ENCODE results near the gene PLEK2. TPM values are rescaled to one million over a fixed set of nuclear protein-coding genes. Genes with fewer than 3 reads are reported as not detected.
"Not testable (repeated sequence)": the region's sequence is repeated elsewhere in the genome, so short reads cannot be mapped to it uniquely, and the experiment has no call there.

PLEK2 gene
- polyA plus RNA-seq, 6 donors from 2014 or later: 1.4 TPM; not detected in 5

DNA sequence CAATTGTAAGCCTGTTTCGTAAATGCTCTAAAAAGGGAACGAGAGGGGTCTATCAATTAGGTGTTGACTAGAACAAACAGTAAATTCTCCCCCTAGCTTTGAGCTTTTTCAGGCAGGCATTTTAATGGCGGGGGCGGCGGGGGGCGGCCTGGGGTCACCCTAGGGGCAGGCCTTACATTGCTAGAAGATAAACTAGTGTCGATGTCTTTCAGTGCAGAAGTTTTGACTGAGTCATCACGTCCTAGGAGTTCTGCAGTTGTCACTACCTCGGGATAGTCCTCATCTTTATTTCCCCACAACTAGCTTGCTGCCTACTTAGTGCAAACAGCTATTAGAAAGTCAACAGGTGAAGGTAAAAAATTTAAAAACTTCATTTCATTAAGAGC lies 54.0 kb downstream of the PLEK2 start:
- H3K36me3 Mint-ChIP-seq: no peaks in the 10 kb centered on the region
- H3K27ac Mint-ChIP-seq: peak overlapping the region in 5 of 6 donors; percentile 22 to 95 (median 63)
- ATAC-seq (ENCODE audit: low read depth in 2 of 2) (no peak), DNase-seq (no peak)
- no peaks in the 10 kb centered on the region for H3K27me3 Mint-ChIP-seq
- H3K4me1 Mint-ChIP-seq: peaks cover 19 to 39% (median 33%) of the 10 kb centered on the region in 3 donors
- H3K9me3 Mint-ChIP-seq: no peaks in the 10 kb centered on the region
- H3K4me3 Mint-ChIP-seq: peak overlapping the region in 6 of 8 donors; percentile 71 to 99 (median 95)

DNA sequence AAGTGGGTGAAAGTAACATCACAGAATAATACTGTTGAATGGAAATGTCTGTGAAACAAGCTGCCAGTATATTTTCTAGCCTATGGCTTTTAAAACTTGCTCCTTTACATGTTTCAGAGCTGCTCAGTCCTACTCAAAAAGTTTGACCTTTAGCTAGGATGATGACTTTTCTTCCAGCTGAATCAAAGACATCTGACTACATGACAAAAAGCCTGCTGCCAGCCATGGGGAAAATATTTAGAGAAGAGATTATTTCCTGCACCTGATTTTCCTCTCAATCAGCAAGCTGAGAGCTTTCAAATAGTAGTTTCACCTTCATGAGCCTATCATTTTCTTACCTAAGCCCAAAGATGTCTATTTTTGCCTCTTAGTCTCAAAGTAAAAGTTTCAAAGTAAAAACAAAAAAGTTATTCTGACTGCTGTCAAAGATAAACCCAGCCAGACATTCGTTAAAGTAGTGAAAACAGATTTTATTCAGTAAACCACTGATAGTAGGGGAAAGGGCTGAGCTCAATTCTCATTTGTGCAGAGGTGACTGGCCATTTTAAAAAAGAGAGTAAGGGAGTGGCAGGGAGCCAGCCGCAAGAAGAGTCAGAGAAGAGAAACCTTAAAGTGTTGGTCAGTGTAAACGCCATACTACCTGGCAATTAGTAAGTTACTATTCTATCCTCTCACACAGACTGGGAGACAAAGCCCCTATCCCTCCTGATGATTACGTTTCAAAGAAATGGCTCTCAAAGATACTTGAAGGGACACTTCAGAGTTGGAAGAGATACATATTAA lies 54.6 kb downstream of the PLEK2 start:
- no peak for DNase-seq
- Mint-ChIP-seq H3K27ac (peak overlapping the region in 4 of 6 donors; percentile 23 to 95 (median 63)), H3K9me3 (no peaks in the 10 kb centered on the region), H3K27me3 (no peaks in the 10 kb centered on the region), H3K4me1 (peaks cover 13 to 39% (median 32%) of the 10 kb centered on the region in 3 donors), H3K36me3 (no peaks in the 10 kb centered on the region), H3K4me3 (peak overlapping the region in 6 of 8 donors; percentile 1 to 99 (median 90))
- ATAC-seq (ENCODE audit: low read depth in 2 of 2): no peak

DNA sequence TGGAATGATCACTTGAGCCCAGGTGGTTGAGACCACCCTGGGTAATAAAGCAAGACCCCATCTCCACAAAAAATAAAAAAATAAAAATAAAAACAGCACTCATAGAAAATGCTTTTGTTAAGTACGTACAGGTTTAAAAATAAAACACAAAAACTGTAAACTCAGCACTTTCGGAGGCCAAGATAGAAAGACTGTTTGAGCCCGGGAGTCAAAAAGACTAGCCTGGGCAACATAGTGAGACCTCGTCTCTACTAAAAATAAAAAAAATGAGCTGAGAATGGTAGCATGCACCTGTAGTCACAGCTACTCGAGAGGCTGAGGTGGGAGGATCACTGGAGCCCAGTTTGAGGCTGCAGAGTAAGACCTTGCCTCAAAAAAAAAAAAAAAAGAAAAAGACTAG lies 59.9 kb downstream of the PLEK2 start:
- Mint-ChIP-seq H3K36me3 (peaks cover 7 to 10% of the 10 kb centered on the region in 2 donors), H3K4me1 (peaks cover 0 to 4% (median 0%) of the 10 kb centered on the region in 3 donors), H3K27me3 (no peaks in the 10 kb centered on the region), H3K9me3 (no peaks in the 10 kb centered on the region), H3K4me3 (peak overlapping the region in 1 of 8 donors; percentile 12), H3K27ac (no peak overlapping the region)
- no peak for DNase-seq
- no peak for ATAC-seq (ENCODE audit: low read depth in 2 of 2)

DNA sequence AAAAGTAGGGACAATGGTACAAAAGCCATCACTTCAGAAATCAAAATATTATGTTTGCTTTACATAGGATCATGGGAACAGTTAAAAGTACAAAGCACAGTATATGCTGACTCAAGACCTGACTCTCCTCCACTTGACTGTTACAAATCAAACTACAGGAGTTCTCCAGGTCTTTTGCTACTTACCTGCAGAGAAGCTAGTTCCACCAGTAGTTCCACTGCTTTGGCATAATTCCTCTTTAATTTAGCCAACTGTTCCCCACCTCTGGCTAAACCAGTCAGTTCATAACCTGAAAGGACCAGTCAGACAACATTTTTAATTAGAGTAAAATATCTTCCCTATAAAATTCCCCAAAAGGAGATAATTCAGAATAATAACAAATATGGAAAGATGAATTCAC lies 66.4 kb downstream of the PLEK2 start:
- H3K36me3 Mint-ChIP-seq: peaks cover 7 to 22% of the 10 kb centered on the region in 2 donors
- no peaks in the 10 kb centered on the region for H3K9me3 Mint-ChIP-seq
- no peaks in the 10 kb centered on the region for H3K27me3 Mint-ChIP-seq
- ATAC-seq (ENCODE audit: low read depth in 2 of 2) (no peak), DNase-seq (no peak)
- no peak overlapping the region for H3K27ac Mint-ChIP-seq
- no peak overlapping the region for H3K4me3 Mint-ChIP-seq
- H3K4me1 Mint-ChIP-seq: no peaks in the 10 kb centered on the region

DNA sequence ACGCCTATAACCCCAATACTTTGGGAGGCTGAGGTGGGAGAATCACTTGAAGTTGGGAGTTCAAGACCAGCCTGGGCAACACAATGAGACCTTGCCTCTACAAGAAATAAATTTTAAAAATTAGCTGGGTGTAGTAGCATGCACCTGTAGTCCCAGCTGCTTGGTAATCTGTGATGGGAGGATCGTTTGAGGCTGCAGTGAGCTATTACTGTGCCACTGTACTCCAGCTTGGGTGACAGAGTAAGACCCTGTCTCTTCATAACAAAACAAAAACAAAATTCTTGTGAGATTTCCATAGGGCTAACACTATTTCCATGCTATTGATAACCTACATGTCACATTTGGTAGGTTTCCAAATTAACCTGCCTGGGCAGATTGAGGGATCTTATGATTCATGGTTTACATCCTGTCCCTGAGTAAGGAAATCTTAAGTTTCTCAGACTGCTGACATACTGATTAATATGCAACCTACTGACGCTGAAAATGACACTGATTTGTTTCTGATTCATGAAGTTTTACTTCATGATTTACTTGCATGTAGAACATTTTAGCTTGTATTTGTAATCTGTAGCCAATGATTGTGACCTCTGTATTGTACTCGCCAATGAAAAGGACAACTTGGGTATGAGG lies 68.2 kb downstream of the PLEK2 start:
- no peak for DNase-seq
- H3K27ac Mint-ChIP-seq: no peak overlapping the region
- no peaks in the 10 kb centered on the region for H3K27me3 Mint-ChIP-seq
- no peaks in the 10 kb centered on the region for H3K9me3 Mint-ChIP-seq
- no peak for ATAC-seq (ENCODE audit: low read depth in 2 of 2)
- H3K4me3 Mint-ChIP-seq: no peak overlapping the region
- no peaks in the 10 kb centered on the region for H3K4me1 Mint-ChIP-seq
- H3K36me3 Mint-ChIP-seq: peaks cover 0 to 18% of the 10 kb centered on the region in 2 donors

DNA sequence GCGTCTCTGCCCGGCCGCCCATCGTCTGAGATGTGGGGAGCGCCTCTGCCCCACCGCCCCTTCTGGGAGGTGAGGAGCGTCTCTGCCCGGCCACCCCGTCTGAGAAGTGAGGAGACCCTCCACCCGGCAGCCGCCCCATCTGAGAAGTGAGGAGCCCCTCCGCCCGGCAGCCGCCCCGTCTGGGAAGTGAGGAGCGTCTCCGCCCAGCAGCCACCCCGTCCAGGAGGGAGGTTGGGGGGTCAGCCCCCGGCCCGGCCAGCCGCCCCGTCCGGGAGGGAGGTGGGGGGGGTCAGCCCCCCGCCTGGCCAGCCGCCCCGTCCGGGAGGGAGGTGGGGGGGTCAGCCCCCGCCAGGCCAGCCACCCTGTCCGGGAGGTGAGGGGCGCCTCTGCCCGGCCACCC lies 70.7 kb downstream of the PLEK2 start:
- not testable (repeated sequence) for DNase-seq; ATAC-seq (ENCODE audit: low read depth in 2 of 2); H3K4me1 Mint-ChIP-seq; H3K4me3 Mint-ChIP-seq; H3K27ac Mint-ChIP-seq; H3K9me3 Mint-ChIP-seq; H3K27me3 Mint-ChIP-seq
- H3K36me3 Mint-ChIP-seq: peaks cover 0 to 22% of the 10 kb centered on the region in 2 donors

Other genes with a start within 250 kb of the PLEK2 start
- under 1 TPM in 1 of 6 donors, not detected in 5; 0.20 TPM for gene GARIN2, start 222.7 kb downstream of the PLEK2 start, polyA plus RNA-seq (ENCODE audit: low read depth in 6 of 6)
- gene PALS1, start 170.7 kb downstream of the PLEK2 start, polyA plus RNA-seq (ENCODE audit: low read depth in 6 of 6): 1 to 10 TPM; 2.3 to 3.8 (median 2.9) TPM
- gene ATP6V1D, start 52.4 kb downstream of the PLEK2 start, polyA plus RNA-seq (ENCODE audit: low read depth in 6 of 6): 10 to 100 TPM; 19.6 to 48.2 (median 43.3) TPM
- 100 to 1,000 TPM in 4 of 6 donors, 10 to 100 TPM in 2; 68.6 to 123 (median 108) TPM for gene EIF2S1, start 51.8 kb downstream of the PLEK2 start, polyA plus RNA-seq (ENCODE audit: low read depth in 6 of 6)
- gene TMEM229B, start 76.6 kb upstream of the PLEK2 start, polyA plus RNA-seq (ENCODE audit: low read depth in 6 of 6): 10 to 100 TPM in 2 of 6 donors, 1 to 10 TPM in 4; 5.5 to 15.8 (median 8.7) TPM
- gene PLEKHH1, start 121.1 kb upstream of the PLEK2 start, polyA plus RNA-seq (ENCODE audit: low read depth in 6 of 6): under 1 TPM in 2 of 6 donors, not detected in 4; 0.13 to 0.28 TPM
- gene PIGH, start 188.1 kb upstream of the PLEK2 start, polyA plus RNA-seq (ENCODE audit: low read depth in 6 of 6): 10 to 100 TPM; 26.2 to 48.4 (median 38.6) TPM
- gene ARG2, start 207.8 kb upstream of the PLEK2 start, polyA plus RNA-seq (ENCODE audit: low read depth in 6 of 6): 1 to 10 TPM in 3 of 6 donors, under 1 TPM in 2, not detected in 1; 0.70 to 1.4 (median 1.1) TPM

All from naive B cell (primary cell).